Activated CD8-positive, alpha-beta T cell treated with anti-CD3 and anti-CD28 coated beads, Interleukin-2, amount 10 ng/mL, durations not matched to agents 7 days and 5 days (primary cell): Measurements from ENCODE around the gene NECAB2. TPM values are rescaled to one million over a fixed set of nuclear protein-coding genes. Genes with fewer than 3 reads are reported as not detected.
A peak's percentile ranks its signal among the peaks of the same experiment; 100 is the strongest.

Source experiments
- ATAC-seq: fragments of 150-1000 bp; cut with Tn5 transposase; one replicate; pipeline ENCODE4 v1.10.0; 2021; ENCODE audit warnings: moderate library complexity
- CTCF ChIA-PET: fragments of 350-600 bp; sonication (Branson Sonifier 250); formaldehyde crosslinking; loops from one replicate; lab custom pipeline; 2021; ENCODE audit warnings: antibody characterized with exemption; lab: Charles Lee
- POLR2A ChIA-PET: fragments of 350-600 bp; sonication (Branson Sonifier 250); formaldehyde crosslinking; loops from one replicate; lab custom pipeline; 2021; ENCODE audit warnings: antibody characterized with exemption; lab: Charles Lee
- DNase-seq: peaks from one replicate; pipeline ENCODE4 v3.0.0-alpha.2; 2020
- H3K27ac Mint-ChIP-seq: one replicate; pipeline ENCODE4 v1.8.0; 2021; ENCODE audit warnings: mild to moderate bottlenecking, mixed read lengths
- H3K27me3 Mint-ChIP-seq: one replicate; pipeline ENCODE4 v1.8.0; 2021; ENCODE audit warnings: low read depth, mixed read lengths
- H3K36me3 Mint-ChIP-seq: one replicate; pipeline ENCODE4 v1.8.0; 2021; ENCODE audit warnings: low read depth, mixed read lengths
- H3K4me1 Mint-ChIP-seq: one replicate; pipeline ENCODE4 v1.8.0; 2021; ENCODE audit warnings: low read depth, mixed read lengths
- H3K4me3 Mint-ChIP-seq: one replicate; pipeline ENCODE4 v1.8.0; 2021; ENCODE audit warnings: mild to moderate bottlenecking, mixed read lengths
- H3K9me3 Mint-ChIP-seq: one replicate; pipeline ENCODE4 v1.8.0; 2022; ENCODE audit warnings: mixed read lengths; ENCODE audit not compliant: insufficient read depth
- total RNA-seq, 2 experiments: library from RNA; stranded (reverse); gene quantifications; one replicate each; pipeline ENCODE4 v1.2.3, GENCODE V29; 2021

NECAB2 gene
- total RNA-seq, 2 experiments from 2014 or later, result not detected

DNA sequence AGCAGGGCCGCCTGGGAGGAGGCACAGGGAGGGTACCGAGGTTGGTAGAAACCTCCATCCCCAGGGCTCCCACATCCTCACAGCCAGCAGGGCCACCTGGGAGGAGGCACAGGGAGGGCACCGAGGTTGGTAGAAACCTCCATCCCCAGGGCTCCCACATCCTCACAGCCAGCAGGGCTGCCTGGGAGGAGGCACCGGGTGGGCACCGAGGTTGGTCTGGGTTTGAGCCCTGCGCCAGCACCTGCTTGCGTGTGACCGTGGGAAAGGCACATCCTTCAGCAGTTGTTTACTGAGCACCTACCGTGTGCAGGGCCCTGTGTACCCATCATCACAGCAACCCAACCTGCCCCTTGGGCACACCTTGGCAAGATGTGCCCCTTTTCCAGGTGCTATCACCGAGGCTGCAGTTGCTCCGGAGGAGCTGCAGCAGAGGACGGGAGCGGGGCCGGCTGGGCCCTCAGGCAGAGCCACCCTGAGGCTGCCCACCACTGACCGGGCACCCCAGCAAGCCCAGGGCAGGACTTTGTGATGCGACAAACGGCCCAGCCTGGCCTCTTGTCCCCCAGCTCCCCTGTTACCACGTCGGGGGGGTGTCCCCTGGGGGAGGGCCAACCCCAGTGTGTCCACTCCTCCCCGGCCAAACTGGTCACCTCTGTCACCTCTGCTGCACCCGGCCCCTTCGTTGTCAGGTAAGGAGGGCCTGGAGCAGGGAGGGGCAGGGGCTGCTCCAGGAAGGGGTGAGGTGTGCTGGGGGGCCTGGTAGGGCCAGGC, 37.1 kb upstream of the NECAB2 start:
- Mint-ChIP-seq H3K27ac (no peak overlapping the region), H3K36me3 (no peaks in the 10 kb centered on the region)

DNA sequence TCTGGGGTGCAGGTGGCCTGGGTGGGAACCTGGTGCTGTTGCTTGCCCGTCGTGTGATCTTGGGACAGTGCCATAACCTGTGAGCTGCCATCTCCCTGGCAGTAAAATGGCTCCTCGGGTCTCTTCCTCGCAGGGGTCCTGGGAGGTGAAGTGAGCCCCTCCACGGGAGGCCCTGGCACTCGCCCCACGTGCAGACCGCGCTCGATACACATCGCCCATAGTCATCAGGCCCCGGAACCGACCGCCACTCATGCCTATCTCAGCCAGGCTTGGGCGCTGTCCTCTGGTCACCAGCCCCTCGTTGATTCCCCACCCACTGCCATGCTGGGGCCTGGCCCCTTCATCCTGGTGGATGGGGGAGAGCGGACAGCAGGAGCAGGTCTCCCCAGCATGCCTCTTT, 36.5 kb upstream of the NECAB2 start:
- Mint-ChIP-seq H3K27me3 (no peaks in the 10 kb centered on the region), H3K4me3 (no peak overlapping the region), H3K27ac (no peak overlapping the region), H3K36me3 (no peaks in the 10 kb centered on the region), H3K4me1 (no peaks in the 10 kb centered on the region), H3K9me3 (no peaks in the 10 kb centered on the region)
- ATAC-seq, result no peak
- CTCF ChIA-PET, result no interaction called here
- POLR2A ChIA-PET, result no interaction called here
- no peak for DNase-seq

More for the DNA sequence above, 37.1 kb upstream of the NECAB2 start:
- CTCF ChIA-PET, result no interaction called here
- POLR2A ChIA-PET, result no interaction called here
- no peaks in the 10 kb centered on the region for H3K4me1 Mint-ChIP-seq
- H3K9me3 Mint-ChIP-seq, result no peaks in the 10 kb centered on the region
- H3K4me3 Mint-ChIP-seq, result no peak overlapping the region
- no peaks in the 10 kb centered on the region for H3K27me3 Mint-ChIP-seq
- no peak for DNase-seq
- no peak for ATAC-seq

DNA sequence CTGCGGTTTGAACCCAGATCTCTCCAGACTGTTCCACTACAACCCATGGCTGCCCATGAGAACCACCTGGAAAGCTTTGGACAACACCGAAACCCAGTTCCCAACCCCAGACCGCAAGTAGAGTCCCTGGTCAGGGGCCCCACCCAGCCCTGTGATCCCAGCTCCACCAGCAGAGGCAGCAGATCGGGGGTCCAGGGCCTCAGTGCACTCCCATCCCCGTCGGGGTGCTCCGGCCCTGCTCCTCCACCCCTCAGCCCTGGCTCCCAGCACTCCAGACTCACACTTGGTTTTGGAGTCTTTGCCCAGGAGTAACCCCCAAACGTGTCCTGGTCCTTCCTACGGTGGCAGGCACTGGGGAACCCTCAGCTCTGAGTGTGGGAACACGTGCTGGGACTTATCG, 35.7 kb upstream of the NECAB2 start:
- ChIA-PET POLR2A (no interaction called here), CTCF (no interaction called here)
- ATAC-seq (no peak), DNase-seq (no peak)
- no peaks in the 10 kb centered on the region for H3K9me3 Mint-ChIP-seq
- H3K4me1 Mint-ChIP-seq, result no peaks in the 10 kb centered on the region
- H3K4me3 Mint-ChIP-seq, result no peak overlapping the region
- H3K27ac Mint-ChIP-seq, result no peak overlapping the region
- no peaks in the 10 kb centered on the region for H3K36me3 Mint-ChIP-seq
- no peaks in the 10 kb centered on the region for H3K27me3 Mint-ChIP-seq

DNA sequence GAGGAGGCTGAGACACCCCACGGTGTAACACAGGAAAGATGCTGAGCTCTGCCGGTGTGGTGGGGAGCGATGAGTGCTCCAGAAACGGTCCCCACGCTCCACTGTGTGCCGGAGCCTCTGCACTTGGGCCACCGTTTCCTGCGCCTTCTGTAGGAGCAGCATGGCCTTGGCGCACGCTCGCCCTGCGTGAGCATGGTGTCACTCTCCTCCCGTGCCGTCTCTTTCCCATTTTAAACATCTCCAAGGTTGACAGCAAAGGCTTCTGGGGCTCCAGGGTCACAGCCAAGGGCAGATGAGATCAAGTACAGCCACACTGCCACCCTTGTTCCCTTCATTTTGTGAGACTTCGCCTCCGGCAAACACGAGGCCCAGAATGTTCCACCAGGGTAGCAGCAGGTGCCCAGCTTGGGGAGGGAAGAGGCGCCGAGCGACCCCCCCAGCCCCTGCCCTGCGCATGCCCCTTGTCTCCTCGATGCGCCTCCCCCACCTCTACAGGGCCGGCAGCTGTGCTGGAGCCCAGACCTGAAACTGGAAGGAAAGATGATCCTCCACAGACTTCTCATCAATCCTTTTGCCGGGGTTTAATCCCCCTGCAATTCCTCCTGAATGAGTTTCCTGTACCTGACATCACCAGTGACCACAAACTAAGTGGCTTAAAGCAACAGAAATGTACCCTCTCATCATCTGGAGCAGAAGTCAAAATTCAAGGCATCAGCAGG, 34.9 kb upstream of the NECAB2 start:
- Mint-ChIP-seq H3K36me3 (no peaks in the 10 kb centered on the region), H3K27me3 (no peaks in the 10 kb centered on the region), H3K4me1 (no peaks in the 10 kb centered on the region), H3K9me3 (no peaks in the 10 kb centered on the region), H3K4me3 (no peak overlapping the region), H3K27ac (no peak overlapping the region)
- ATAC-seq (no peak), DNase-seq (no peak)
- ChIA-PET CTCF (interaction anchor here (1.0 kb wide), 1 partner anchor 20 kb away, joined by 4 read pairs; the partner anchor contains the start of gene OSGIN1), POLR2A (no interaction called here)

DNA sequence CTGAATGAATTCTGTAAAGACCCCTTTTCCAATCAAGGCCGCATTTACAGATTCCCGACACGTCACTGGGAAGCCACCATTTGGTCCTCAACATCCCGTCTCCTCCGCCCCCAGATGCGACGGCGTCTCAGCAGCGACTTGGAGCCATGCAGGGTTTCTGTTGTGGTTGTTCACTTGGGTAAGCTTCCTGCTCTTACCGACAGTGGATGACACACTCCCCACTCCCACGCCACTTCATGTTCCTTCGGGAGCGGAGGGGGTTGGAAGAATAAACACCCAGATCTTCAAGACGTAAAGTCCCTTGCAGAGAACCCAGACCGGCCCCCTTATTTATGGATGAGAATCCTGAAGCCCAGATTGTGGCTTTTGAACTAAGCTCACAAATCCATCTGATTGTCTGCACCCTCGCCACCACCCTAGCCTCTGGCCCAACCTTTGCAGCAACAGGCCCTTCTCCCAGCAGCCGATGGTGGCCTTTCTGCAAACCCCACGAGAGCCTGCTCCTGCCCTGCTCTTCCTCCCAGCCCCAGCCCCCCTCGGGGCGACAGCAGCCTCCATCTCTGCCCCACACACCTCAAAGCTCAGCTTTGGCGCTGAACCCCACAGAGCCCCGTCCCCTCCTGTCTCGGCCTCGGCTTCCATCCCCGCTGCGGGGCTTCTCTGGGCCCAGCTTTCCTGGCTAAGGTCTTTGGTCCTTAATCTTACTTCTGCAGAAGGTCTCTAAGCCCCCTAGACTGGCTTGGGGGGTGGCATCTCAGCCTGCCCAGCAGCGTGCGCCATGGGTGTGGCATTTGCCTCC, 34.0 kb upstream of the NECAB2 start:
- Mint-ChIP-seq H3K9me3 (no peaks in the 10 kb centered on the region), H3K27me3 (no peaks in the 10 kb centered on the region), H3K27ac (no peak overlapping the region), H3K4me3 (no peak overlapping the region), H3K36me3 (no peaks in the 10 kb centered on the region), H3K4me1 (peaks cover 2% of the 10 kb centered on the region)
- ChIA-PET CTCF (no interaction called here), POLR2A (no interaction called here)
- ATAC-seq (no peak), DNase-seq (no peak)

DNA sequence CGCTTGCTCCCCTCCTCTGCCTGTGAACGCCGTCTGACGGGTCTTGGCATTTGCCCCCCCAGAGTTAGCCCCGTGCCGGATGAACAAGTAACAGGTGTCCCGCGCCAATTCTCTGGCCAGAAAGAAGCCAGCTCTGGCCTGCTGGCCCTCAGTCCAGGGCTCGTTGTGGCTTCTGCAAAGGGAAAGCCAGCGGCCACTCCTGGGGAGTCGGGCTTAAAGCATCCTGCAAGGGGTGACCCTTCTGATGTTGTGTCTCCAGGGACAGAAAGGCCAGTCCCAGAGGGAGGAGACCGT, 33.4 kb upstream of the NECAB2 start:
- H3K27ac Mint-ChIP-seq, result no peak overlapping the region
- CTCF ChIA-PET, result no interaction called here

DNA sequence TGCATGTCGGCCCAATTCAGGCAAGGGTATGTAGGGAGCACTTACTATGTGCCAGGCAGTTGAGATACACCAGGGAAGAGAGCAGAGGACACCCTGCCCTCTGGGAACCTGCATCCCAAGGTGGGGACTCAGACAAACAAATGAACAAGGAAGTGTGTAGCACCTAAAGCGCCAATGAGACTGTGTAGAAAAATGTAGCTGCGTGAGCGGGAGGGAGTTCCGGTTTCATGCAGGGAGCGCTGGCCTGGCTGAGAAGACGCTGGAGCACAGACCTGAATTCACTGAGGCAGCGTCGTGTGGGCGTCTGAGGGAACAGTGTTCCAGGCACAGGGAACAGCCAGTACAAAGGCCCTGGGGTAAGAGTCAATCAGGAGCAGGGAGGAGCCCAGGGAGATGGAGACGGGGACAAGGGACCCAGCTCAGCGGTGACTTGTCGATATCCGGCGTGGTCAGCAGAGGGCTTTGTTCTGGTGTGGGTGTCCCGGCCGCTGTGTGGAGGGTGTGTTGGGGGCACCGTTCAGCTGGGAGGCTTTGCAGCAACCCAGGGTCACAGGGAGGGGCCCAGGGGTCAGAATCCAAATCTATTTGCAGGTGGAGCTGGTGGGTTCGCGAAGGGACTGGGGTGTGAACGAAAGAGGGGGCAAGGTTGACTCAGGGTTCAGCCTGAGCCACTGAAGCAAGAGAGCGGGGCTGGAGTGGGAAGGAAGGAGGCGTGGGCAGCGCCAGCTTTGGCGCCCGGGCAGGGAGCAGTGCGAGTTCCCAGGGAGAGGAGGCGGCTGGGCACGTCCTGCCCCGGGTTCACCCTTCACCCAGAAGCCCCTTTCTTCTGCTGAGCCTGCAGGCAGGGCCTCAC, 32.8 kb upstream of the NECAB2 start:
- POLR2A ChIA-PET, result no interaction called here
- DNase-seq (no peak), ATAC-seq (no peak)
- H3K4me1 Mint-ChIP-seq, result peaks cover 9% of the 10 kb centered on the region
- peaks cover 2% of the 10 kb centered on the region for H3K36me3 Mint-ChIP-seq
- CTCF ChIA-PET, result no interaction called here
- no peak overlapping the region for H3K4me3 Mint-ChIP-seq
- no peaks in the 10 kb centered on the region for H3K9me3 Mint-ChIP-seq
- H3K27me3 Mint-ChIP-seq, result no peaks in the 10 kb centered on the region
- H3K27ac Mint-ChIP-seq, result peak overlapping the region; percentile 35

More for the DNA sequence above, 33.4 kb upstream of the NECAB2 start:
- Mint-ChIP-seq H3K36me3 (peaks cover 2% of the 10 kb centered on the region), H3K27me3 (no peaks in the 10 kb centered on the region), H3K4me1 (peaks cover 8% of the 10 kb centered on the region), H3K9me3 (no peaks in the 10 kb centered on the region), H3K4me3 (no peak overlapping the region)
- POLR2A ChIA-PET, result no interaction called here
- ATAC-seq, result no peak
- no peak for DNase-seq

DNA sequence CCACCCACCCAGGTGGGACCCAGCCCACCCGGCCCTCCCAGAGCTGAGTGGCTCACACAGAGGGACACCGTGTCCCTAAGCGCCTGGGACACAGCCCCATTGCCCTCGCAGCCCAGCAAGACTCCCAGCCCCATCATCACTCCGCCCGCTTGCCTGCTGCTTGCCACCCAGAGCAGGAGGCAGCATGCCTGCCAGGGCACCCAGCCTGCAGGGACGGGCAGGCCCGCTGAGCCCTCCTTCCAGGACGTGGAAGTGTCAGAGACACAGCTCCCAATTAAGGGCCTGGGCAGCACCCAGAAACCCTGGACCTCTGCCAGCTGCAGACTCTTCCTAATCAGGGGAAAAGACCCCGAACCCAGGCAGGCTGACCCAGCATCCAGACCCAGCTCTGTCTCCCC, 32.2 kb upstream of the NECAB2 start:
- ATAC-seq (no peak), DNase-seq (no peak)
- no peak overlapping the region for H3K27ac Mint-ChIP-seq
- no peaks in the 10 kb centered on the region for H3K9me3 Mint-ChIP-seq
- no peak overlapping the region for H3K4me3 Mint-ChIP-seq
- H3K27me3 Mint-ChIP-seq, result no peaks in the 10 kb centered on the region
- ChIA-PET CTCF (no interaction called here), POLR2A (no interaction called here)
- peaks cover 9% of the 10 kb centered on the region for H3K4me1 Mint-ChIP-seq
- H3K36me3 Mint-ChIP-seq, result peaks cover 2% of the 10 kb centered on the region

DNA sequence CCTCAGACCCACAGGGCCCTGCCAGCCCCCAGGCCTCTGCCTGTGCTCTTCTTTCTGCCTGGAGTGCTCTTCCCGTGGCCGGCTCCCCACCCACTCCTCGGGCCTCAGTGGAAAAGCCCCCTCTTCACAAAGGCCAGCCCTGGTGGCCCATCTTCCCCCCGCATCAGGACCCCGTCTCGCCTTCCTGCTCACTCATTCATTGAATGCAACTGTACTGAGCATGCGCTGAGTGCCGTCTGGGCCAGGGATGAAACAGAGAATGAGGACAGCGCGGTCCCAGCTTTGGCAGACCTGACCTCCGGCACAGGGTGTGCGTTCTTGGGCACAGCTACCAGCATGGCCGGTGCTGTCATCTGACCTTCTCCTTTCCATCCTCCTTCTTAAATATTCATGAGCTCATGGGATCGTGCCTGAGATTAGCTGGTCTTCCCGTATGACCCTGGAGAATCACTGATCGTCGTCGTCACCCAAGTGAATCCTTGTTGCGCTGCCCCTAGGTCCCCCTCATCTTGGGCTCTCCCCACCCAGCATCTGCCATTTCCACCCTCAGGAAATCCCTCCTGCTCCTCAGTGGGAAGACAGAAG, 31.4 kb upstream of the NECAB2 start:
- ChIA-PET CTCF (interaction anchor here (1.2 kb wide), 1 partner anchor 20 kb away, joined by 3 read pairs; no protein-coding TSS in a partner anchor), POLR2A (no interaction called here)
- peaks cover 9% of the 10 kb centered on the region for H3K4me1 Mint-ChIP-seq
- H3K27ac Mint-ChIP-seq, result no peak overlapping the region
- DNase-seq, result no peak
- no peak for ATAC-seq
- no peak overlapping the region for H3K4me3 Mint-ChIP-seq
- no peaks in the 10 kb centered on the region for H3K9me3 Mint-ChIP-seq
- H3K36me3 Mint-ChIP-seq, result peaks cover 2% of the 10 kb centered on the region
- no peaks in the 10 kb centered on the region for H3K27me3 Mint-ChIP-seq

DNA sequence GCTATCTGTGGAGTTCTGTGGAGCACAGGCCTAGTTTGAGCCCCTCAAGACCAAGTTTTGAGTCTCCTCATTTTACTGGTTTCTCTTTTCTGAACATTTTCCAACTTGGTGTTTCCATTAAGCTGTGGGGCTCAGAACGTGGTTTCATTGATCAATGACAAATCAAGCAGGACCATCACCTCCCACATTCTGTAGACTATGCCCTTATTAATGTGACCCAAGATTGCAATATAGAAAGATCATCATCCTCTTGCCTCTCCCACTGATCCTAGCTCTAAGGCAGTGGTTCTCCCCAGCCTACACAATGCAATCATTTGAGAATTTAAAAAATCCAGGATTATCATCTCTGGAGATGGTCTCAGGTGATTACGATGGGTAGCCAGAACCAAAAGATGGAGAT, 30.8 kb upstream of the NECAB2 start:
- Mint-ChIP-seq H3K4me1 (peaks cover 9% of the 10 kb centered on the region), H3K4me3 (no peak overlapping the region), H3K27me3 (no peaks in the 10 kb centered on the region), H3K36me3 (peaks cover 2% of the 10 kb centered on the region), H3K9me3 (no peaks in the 10 kb centered on the region), H3K27ac (no peak overlapping the region)
- ChIA-PET POLR2A (no interaction called here), CTCF (interaction anchor here (1.2 kb wide), 1 partner anchor 19 kb away, joined by 3 read pairs; no protein-coding TSS in a partner anchor)
- ATAC-seq (no peak), DNase-seq (no peak)
